HFFc6 (cell line): Measurements from ENCODE around the gene TPM3. TPM values are rescaled to one million over a fixed set of nuclear protein-coding genes. Genes with fewer than 3 reads are reported as not detected.

ENCODE experiments used
- DNase-seq: peaks from one replicate; pipeline ENCODE4 v3.0.0-alpha.2; 2018
- H3K27ac Mint-ChIP-seq: 2 replicates; pipeline ENCODE4 v1.8.0; 2020; ENCODE audit warnings: mild to moderate bottlenecking, mixed read lengths
- H3K27me3 Mint-ChIP-seq: 2 replicates; pipeline ENCODE4 v1.8.0; 2021; ENCODE audit warnings: mild to moderate bottlenecking, moderate library complexity, mixed read lengths; ENCODE audit not compliant: insufficient read depth
- H3K36me3 Mint-ChIP-seq: 2 replicates; pipeline ENCODE4 v1.8.0; 2021; ENCODE audit warnings: low read depth, mixed read lengths
- H3K4me1 Mint-ChIP-seq: 2 replicates; pipeline ENCODE4 v1.8.0; 2020; ENCODE audit warnings: low read depth, mixed read lengths
- H3K4me3 Mint-ChIP-seq: 2 replicates; pipeline ENCODE4 v1.8.0; 2020; ENCODE audit warnings: mild to moderate bottlenecking, moderate library complexity, mixed read lengths
- H3K9me3 Mint-ChIP-seq: 2 replicates; pipeline ENCODE4 v1.8.0; 2020; ENCODE audit warnings: mild to moderate bottlenecking, mixed read lengths
- CTCF ChIP-seq: fragments of 200-600 bp; sonication (generic); IDR thresholded peaks from 2 replicates; pipeline ENCODE4 v1.5.0; 2021; ENCODE audit warnings: antibody characterized with exemption, mild to moderate bottlenecking
- total RNA-seq, 6 experiments: library from RNA; stranded (reverse); fragmentation: NEBNext Ultra II Directional; extraction: Animal tissue kit (Norgen Biotek cat#: 25700); gene quantifications; 2 replicates in 1 of 6; 3 replicates in 5 of 6; pipeline ENCODE4 v1.2.3, GENCODE V29; 2021

TPM3 gene
- total RNA-seq, 6 experiments from 2014 or later: 503 to 809 (median 701) TPM

GRCh38 chr1:154171880-154172279 is 20.0 kb downstream of the TPM3 start:
- Mint-ChIP-seq H3K9me3 (no peaks in the 10 kb centered on the region), H3K27me3 (no peaks in the 10 kb centered on the region; the same call in none of the 2 replicates), H3K36me3 (peaks cover 61% of the 10 kb centered on the region), H3K4me1 (peaks cover 38% of the 10 kb centered on the region), H3K4me3 (peak overlapping the region; percentile 3; the same call in 1 of the 2 replicates), H3K27ac (peak overlapping the region; percentile 5)
- DNase-seq: no peak
- TF ChIP-seq CTCF: no peak

DNA sequence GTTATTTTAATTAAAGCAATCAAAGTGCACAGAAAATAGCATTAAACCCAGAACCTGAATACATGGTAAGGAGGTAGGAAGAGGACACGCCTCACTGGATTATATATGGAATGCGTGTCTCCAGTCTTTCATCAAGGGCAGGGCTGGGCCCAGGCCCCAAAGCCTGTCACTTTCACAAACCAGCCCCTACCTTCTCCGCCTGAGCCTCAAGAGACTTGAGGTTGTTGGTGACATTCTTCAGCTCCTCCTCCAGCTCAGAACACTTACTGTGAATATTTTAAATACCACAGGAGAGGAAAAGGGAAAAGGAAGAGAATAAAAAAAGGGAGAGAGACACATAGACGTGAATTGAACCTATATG is 20.7 kb downstream of the TPM3 start:
- H3K9me3 Mint-ChIP-seq: no peaks in the 10 kb centered on the region
- peak overlapping the region; percentile 42 for H3K27ac Mint-ChIP-seq
- peaks cover 32% of the 10 kb centered on the region for H3K4me1 Mint-ChIP-seq
- H3K27me3 Mint-ChIP-seq: no peaks in the 10 kb centered on the region; the same call in none of the 2 replicates
- no peak overlapping the region for H3K4me3 Mint-ChIP-seq
- DNase-seq: no peak
- peaks cover 58% of the 10 kb centered on the region for H3K36me3 Mint-ChIP-seq
- no peak for TF ChIP-seq CTCF

GRCh38 chr1:154170547-154171222 is 21.2 kb downstream of the TPM3 start:
- H3K4me1 Mint-ChIP-seq: peaks cover 27% of the 10 kb centered on the region
- H3K27me3 Mint-ChIP-seq: no peaks in the 10 kb centered on the region; the same call in 1 of the 2 replicates
- TF ChIP-seq CTCF: no peak
- no peak for DNase-seq
- peaks cover 57% of the 10 kb centered on the region for H3K36me3 Mint-ChIP-seq
- peak overlapping the region; percentile 16; the same call in 1 of the 2 replicates for H3K27ac Mint-ChIP-seq
- H3K4me3 Mint-ChIP-seq: no peak overlapping the region
- H3K9me3 Mint-ChIP-seq: no peaks in the 10 kb centered on the region

DNA sequence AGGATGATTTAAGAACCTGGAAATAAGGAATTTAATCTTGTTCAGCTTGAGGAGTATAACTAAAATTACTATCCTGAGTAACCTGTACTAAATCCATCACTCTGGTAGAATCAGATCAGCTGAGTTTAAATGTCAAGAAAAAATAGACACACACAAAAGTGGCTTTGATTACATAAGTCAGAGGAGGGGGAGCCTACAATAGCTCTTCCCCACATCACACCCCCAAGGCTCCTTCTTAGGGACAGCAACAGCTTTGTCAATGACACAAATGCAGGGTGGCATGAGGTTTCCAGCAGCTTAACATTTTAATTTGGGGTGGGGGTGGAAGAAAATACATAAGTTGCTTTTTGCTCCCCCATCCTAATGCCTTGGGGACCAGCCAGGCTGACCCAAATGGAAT is 24.4 kb downstream of the TPM3 start:
- no peaks in the 10 kb centered on the region for H3K9me3 Mint-ChIP-seq
- no peak for TF ChIP-seq CTCF
- no peak overlapping the region; the same call in 1 of the 2 replicates for H3K27ac Mint-ChIP-seq
- H3K36me3 Mint-ChIP-seq: peaks cover 75% of the 10 kb centered on the region
- DNase-seq: no peak
- H3K4me3 Mint-ChIP-seq: no peak overlapping the region
- peaks cover 21% of the 10 kb centered on the region for H3K4me1 Mint-ChIP-seq
- no peaks in the 10 kb centered on the region; the same call in 1 of the 2 replicates for H3K27me3 Mint-ChIP-seq

- no peaks in the 10 kb centered on the region; the same call in 1 of the 2 replicates for H3K27me3 Mint-ChIP-seq
- peaks cover 9% of the 10 kb centered on the region for H3K4me1 Mint-ChIP-seq
- no peak for DNase-seq
- no peak for TF ChIP-seq CTCF
- H3K27ac Mint-ChIP-seq: no peak overlapping the region
- H3K36me3 Mint-ChIP-seq: peaks cover 65% of the 10 kb centered on the region
- H3K9me3 Mint-ChIP-seq: no peaks in the 10 kb centered on the region
- H3K4me3 Mint-ChIP-seq: no peak overlapping the region
Observed at GRCh38 chr1:154166207-154166606, 25.7 kb downstream of the TPM3 start.
